Heart left ventricle (tissue), 13 donors: ENCODE data around the gene ELAVL1.

Source experiments
- CTCF ChIP-seq, 12 donors: fragments of 200-600 bp; sonication (generic) in 4 of 12; IDR thresholded peaks; one replicate each; pipeline versions ENCODE4 v1.5.0 to v1.8.0; 2018 to 2022; ENCODE audit warnings: antibody characterized with exemption in 12 of 12, mild to moderate bottlenecking in 5 of 12
- POLR2A ChIP-seq, 2 donors: fragments of 450-650 bp; IDR thresholded peaks; one replicate each; pipeline ENCODE4 v1.6.1; 2017; ENCODE audit warnings: antibody characterized with exemption in 2 of 2, mild to moderate bottlenecking in 2 of 2, moderate library complexity in 2 of 2
- donor health status: ischemic (EF 13 %, LVEDD 7.1; RV severe dilation, severe dysfunction).
- donor health status: DM: no; HTN: yes; CAD: no.
- donor health status: DM: no; HTN: no; CAD: no.
- donor health status: ischemic (EF 25% LVEDD 6.9; RV normal size, moderate dysfunction).
- donor health status: ischemic (EF 25% LVEDD 5.7; RV mildly dilated, moderate dysfunction).
- donor health status: ischemic (EF 35%, LVEDD 5.7; RV mildly dilated, moderate dysfunction).
- donor health status: nonischemic (EF 11% LVEDD 7.7; RV severe dilation, severe dysfunction).
- donor health status: DM: yes; HTN: yes; CAD: no.
- donor health status: PGD.
- donor health status: ischemic (EF 29% LVEDD 5.4; RV normal size, mild dysfunction).
- donor health status: nonischemic (EF 23%, LVEDD 6.1; RV moderate dilation, normal function).

GRCh38 chr19:7912144-7912696 lies 93.2 kb downstream of the ELAVL1 start:
- TF ChIP-seq CTCF (IDR thresholded peaks at IDR 0.05) (no peak), POLR2A (IDR thresholded peaks at IDR 0.05) (no peak)
